SH-SY5Y (cell line): ENCODE measurements around the gene SCARF1.

Experiments
- GATA2 ChIP-seq: IDR thresholded peaks from 2 replicates; pipeline ENCODE4 v1.6.1; 2011; ENCODE audit warnings: mild to moderate bottlenecking, low read depth, low read length
- GATA3 ChIP-seq: IDR thresholded peaks from 2 replicates; pipeline ENCODE4 v1.6.1; 2011; ENCODE audit warnings: low read depth, mild to moderate bottlenecking, low read length, moderate library complexity

GRCh38 chr17:1640329-1641064, 5.0 kb downstream of the SCARF1 start:
- TF ChIP-seq GATA2 (no peak), GATA3 (no peak)
